Neural progenitor cell (in vitro differentiated cells): ENCODE results near the gene METRN.

Experiments
- CTCF ChIP-seq: fragments of 200-600 bp; sonication (generic); IDR thresholded peaks from 2 replicates; pipeline ENCODE4 v1.5.1; 2017; ENCODE audit warnings: antibody characterized with exemption, mild to moderate bottlenecking
- EZH2phosphoT487 ChIP-seq: fragments of 200-600 bp; sonication (generic); IDR thresholded peaks from 2 replicates; pipeline ENCODE4 v1.6.1; 2017; ENCODE audit warnings: antibody characterized with exemption

- TF ChIP-seq CTCF (no peak), EZH2phosphoT487 (no peak)
These were observed 45.8 kb downstream of the METRN start, which contains the start of gene MSLN for GRCh38 chr16:760545-761343.
